Spleen (tissue), 7 donors: ENCODE results near the gene PKMYT1.

Experiments used
- CTCF ChIP-seq, 11 experiments: fragments of 200-600 bp in 7 of 11; fragments of 450-650 bp in 4 of 11; sonication (generic) in 4 of 11; IDR thresholded peaks in 8 of 11; conservative IDR thresholded peaks in 3 of 11; 1 replicate in 7 of 11; 2 replicates in 4 of 11; pipeline versions ENCODE4 v1.4.0 to v1.8.0; 2016 to 2021; ENCODE audit warnings: antibody characterized with exemption in 11 of 11, inconsistent platforms in 4 of 11, mild to moderate bottlenecking in 1 of 11
- POLR2A ChIP-seq, 3 donors: fragments of 450-650 bp; IDR thresholded peaks; one replicate each; pipeline ENCODE4 v1.5.1; 2017; ENCODE audit warnings: antibody characterized with exemption in 3 of 3, mild to moderate bottlenecking in 1 of 3
- POLR2AphosphoS5 ChIP-seq, 3 donors: sonication (generic); formaldehyde crosslinking; IDR thresholded peaks; one replicate each; pipeline ENCODE4 v1.5.1; 2017; ENCODE audit warnings: antibody characterized with exemption in 3 of 3
- donor health status: DM: no; HTN: no; CAD: no; lungs with moderate emphysema.
- donor health status: DM: no; HTN: no; CAD: no.
- donor health status: DM: no; HTN: no; CAD: no.

GRCh38 chr16:2929693-2930092 is 50.6 kb downstream of the PKMYT1 start:
- TF ChIP-seq CTCF (IDR thresholded peaks at IDR 0.05 in 8 of 11, conservative IDR thresholded peaks at IDR 0.05 in 3 of 11) (no peak), POLR2AphosphoS5 (IDR thresholded peaks at IDR 0.05) (no peak), POLR2A (IDR thresholded peaks at IDR 0.05) (no peak)
